OCI-LY7 (cell line): ENCODE measurements around the gene WASF2.

Source experiments
- CTCF ChIP-seq: fragments of 200-600 bp; sonication (generic); conservative IDR thresholded peaks from 2 replicates; pipeline ENCODE4 v1.5.1; 2014; ENCODE audit warnings: mild to moderate bottlenecking, antibody characterized with exemption, low read length, moderate library complexity, mixed read lengths
- EZH2phosphoT487 ChIP-seq: fragments of 200-600 bp; sonication (generic); IDR thresholded peaks from 2 replicates; pipeline ENCODE4 v1.6.1; 2018; ENCODE audit warnings: low read depth, borderline replicate concordance, mild to moderate bottlenecking, mixed run types, antibody characterized with exemption, low read length, moderate library complexity, mixed read lengths

- TF ChIP-seq CTCF (no peak), EZH2phosphoT487 (no peak)
These were observed 31.4 kb upstream of the WASF2 start for GRCh38 chr1:27521336-27521831.
